Karpas-422 (cell line): ENCODE data around the gene FMNL1. TPM values are rescaled to one million over a fixed set of nuclear protein-coding genes. Genes with fewer than 3 reads are reported as not detected.

Experiments
- DNase-seq: peaks from one replicate; pipeline ENCODE4 v3.0.0-alpha.2; 2015
- H2AFZ ChIP-seq: fragments of 200-600 bp; sonication (generic); 2 replicates; pipeline ENCODE4 v1.6.1; 2014; ENCODE audit warnings: antibody characterized with exemption, low read length, mixed read lengths
- H3K27ac ChIP-seq: fragments of 200-600 bp; sonication (generic); 2 replicates; pipeline ENCODE4 v1.5.1; 2014; ENCODE audit warnings: mild to moderate bottlenecking, low read length, moderate library complexity
- H3K27me3 ChIP-seq: fragments of 200-600 bp; sonication (generic); 2 replicates; pipeline ENCODE4 v1.6.1; 2014; ENCODE audit warnings: low read length, mixed read lengths
- H3K36me3 ChIP-seq: fragments of 200-600 bp; sonication (generic); 2 replicates; pipeline ENCODE4 v1.6.1; 2014; ENCODE audit warnings: low read length, mixed read lengths; ENCODE audit not compliant: insufficient read depth
- H3K4me1 ChIP-seq: fragments of 200-600 bp; sonication (generic); 2 replicates; pipeline ENCODE4 v1.6.1; 2014; ENCODE audit warnings: mild to moderate bottlenecking, low read length, mixed read lengths
- H3K4me2 ChIP-seq: fragments of 200-600 bp; sonication (generic); 2 replicates; pipeline ENCODE4 v1.6.1; 2014; ENCODE audit warnings: low read length, low read depth, mild to moderate bottlenecking; ENCODE audit not compliant: poor library complexity, severe bottlenecking
- H3K4me3 ChIP-seq: fragments of 200-600 bp; sonication (generic); 2 replicates; pipeline ENCODE4 v1.5.1; 2014; ENCODE audit warnings: mild to moderate bottlenecking, antibody characterized with exemption, low read length, mixed read lengths
- H3K79me2 ChIP-seq: fragments of 200-600 bp; sonication (generic); 2 replicates; pipeline ENCODE4 v1.6.1; 2014; ENCODE audit warnings: mild to moderate bottlenecking, low read length, mixed read lengths
- H3K9ac ChIP-seq: fragments of 200-600 bp; sonication (generic); 2 replicates; pipeline ENCODE4 v1.6.0; 2014; ENCODE audit warnings: low read length
- H3K9me2 ChIP-seq: fragments of 200-600 bp; sonication (generic), shearing (Covaris generic); replicated peaks from 2 replicates; pipeline ENCODE4 v1.6.0; 2014; ENCODE audit warnings: mild to moderate bottlenecking, low read length, moderate library complexity; ENCODE audit not compliant: insufficient read depth
- H3K9me3 ChIP-seq: fragments of 300-700, 200-600 bp; sonication (generic); 2 replicates; pipeline ENCODE4 v1.6.1; 2014; ENCODE audit warnings: low read length, mixed read lengths
- H4K20me1 ChIP-seq: fragments of 200-600 bp; sonication (generic); 2 replicates; pipeline ENCODE4 v1.6.1; 2014; ENCODE audit warnings: mild to moderate bottlenecking, antibody characterized with exemption, low read length, low read depth; ENCODE audit not compliant: insufficient read depth
- total RNA-seq: library from RNA; depleted of rRNA; stranded (reverse); fragments of >200 nt; shearing (Covaris generic); gene quantifications from 2 replicates; pipeline ENCODE4 v1.2.3, GENCODE V29; 2014; ENCODE audit warnings: low replicate concordance; rRNA removed

Gene FMNL1
- total RNA-seq, 1 experiment from 2014 or later: not detected

DNA sequence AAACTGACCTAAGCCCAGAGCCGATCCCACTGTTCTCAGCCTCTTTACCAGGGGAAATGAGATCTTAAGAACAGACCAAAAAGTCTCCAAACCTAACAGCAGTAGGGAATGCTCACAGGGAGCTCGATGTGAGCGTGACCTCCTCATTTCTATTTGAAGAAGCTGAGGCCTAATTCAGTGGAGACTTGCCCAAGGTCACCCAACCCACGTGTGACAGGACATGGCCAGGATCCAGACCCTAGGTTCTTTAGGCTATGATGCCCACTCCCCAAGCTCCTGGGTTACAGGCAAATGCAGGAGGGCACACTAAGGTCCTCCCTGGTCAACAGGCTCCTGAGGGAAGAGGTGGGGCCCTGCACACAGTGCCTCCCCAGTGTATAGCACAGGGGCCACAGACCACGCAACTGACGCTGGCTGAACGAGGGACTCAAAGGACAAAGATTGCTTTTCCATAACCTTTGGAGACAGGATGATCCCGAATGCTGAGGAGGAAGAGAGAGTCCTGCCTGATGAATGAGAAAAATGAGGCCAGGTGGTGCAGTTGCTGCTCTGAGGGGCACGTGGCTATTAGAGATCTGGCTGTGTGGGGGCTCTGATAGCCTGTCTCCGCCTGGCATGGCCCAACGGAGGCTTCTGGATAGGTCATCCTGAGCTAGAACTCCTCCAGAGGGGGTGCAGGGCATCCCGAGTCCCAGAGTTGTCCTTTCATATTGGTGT, 71.2 kb downstream of the FMNL1 start:
- Histone ChIP-seq H4K20me1 (no peaks in the 10 kb centered on the region), H3K36me3 (peaks cover 20% of the 10 kb centered on the region), H3K4me1 (peaks cover 77% of the 10 kb centered on the region), H3K9me2 (no peaks in the 10 kb centered on the region), H3K4me2 (peak overlapping the region; percentile 63), H2AFZ (no peak overlapping the region), H3K27me3 (no peaks in the 10 kb centered on the region), H3K79me2 (peaks cover 73% of the 10 kb centered on the region), H3K4me3 (no peak overlapping the region), H3K27ac (peak overlapping the region; percentile 96), H3K9me3 (no peaks in the 10 kb centered on the region), H3K9ac (peak overlapping the region; percentile 57)
- DNase-seq: no peak

- 0 out of 2 replicates have a peak overlapping the region, but pooled peaks have one; percentile 6 for H3K4me3 ChIP-seq
- H4K20me1 ChIP-seq: no peaks in the 10 kb centered on the region
- DNase-seq: no peak
- peaks cover 20% of the 10 kb centered on the region for H3K36me3 ChIP-seq
- peak overlapping the region; percentile 96 for H3K27ac ChIP-seq
- peaks cover 82% of the 10 kb centered on the region for H3K4me1 ChIP-seq
- H3K9me2 ChIP-seq: no peaks in the 10 kb centered on the region
- H3K79me2 ChIP-seq: peaks cover 81% of the 10 kb centered on the region
- no peak overlapping the region for H2AFZ ChIP-seq
- peak overlapping the region; percentile 63 for H3K4me2 ChIP-seq
- H3K9me3 ChIP-seq: no peaks in the 10 kb centered on the region
- no peaks in the 10 kb centered on the region for H3K27me3 ChIP-seq
- H3K9ac ChIP-seq: peak overlapping the region; percentile 57
These were observed 71.9 kb downstream of the FMNL1 start for GRCh38 chr17:45293413-45294211.

- no peak overlapping the region for H2AFZ ChIP-seq
- no peak for DNase-seq
- peaks cover 91% of the 10 kb centered on the region for H3K4me1 ChIP-seq
- peaks cover 90% of the 10 kb centered on the region for H3K79me2 ChIP-seq
- no peaks in the 10 kb centered on the region for H4K20me1 ChIP-seq
- H3K4me2 ChIP-seq: peak overlapping the region; percentile 63
- H3K27me3 ChIP-seq: no peaks in the 10 kb centered on the region
- H3K9me3 ChIP-seq: no peaks in the 10 kb centered on the region
- H3K9me2 ChIP-seq: no peaks in the 10 kb centered on the region
- peaks cover 20% of the 10 kb centered on the region for H3K36me3 ChIP-seq
- H3K9ac ChIP-seq: peak overlapping the region; percentile 57
- H3K27ac ChIP-seq: peak overlapping the region; percentile 96
- no peak overlapping the region for H3K4me3 ChIP-seq
These were observed 72.8 kb downstream of the FMNL1 start for GRCh38 chr17:45294506-45294905.

- peaks cover 99% of the 10 kb centered on the region for H3K4me1 ChIP-seq
- H2AFZ ChIP-seq: no peak overlapping the region
- peaks cover 88% of the 10 kb centered on the region for H3K79me2 ChIP-seq
- no peaks in the 10 kb centered on the region for H3K9me3 ChIP-seq
- peaks cover 9% of the 10 kb centered on the region for H3K36me3 ChIP-seq
- H4K20me1 ChIP-seq: no peaks in the 10 kb centered on the region
- H3K9ac ChIP-seq: peak overlapping the region; percentile 57
- DNase-seq: peak; percentile 93
- H3K27ac ChIP-seq: peak overlapping the region; percentile 96
- peak overlapping the region; percentile 44; the same call in 1 of the 2 replicates for H3K4me3 ChIP-seq
- H3K27me3 ChIP-seq: no peaks in the 10 kb centered on the region
- H3K4me2 ChIP-seq: peak overlapping the region; percentile 63
- H3K9me2 ChIP-seq: no peaks in the 10 kb centered on the region
These were observed 74.5 kb downstream of the FMNL1 start for GRCh38 chr17:45296003-45296832.

GRCh38 chr17:45296833-45297124, 75.1 kb downstream of the FMNL1 start:
- H3K4me2 ChIP-seq: peak overlapping the region; percentile 63
- peaks cover 99% of the 10 kb centered on the region for H3K4me1 ChIP-seq
- H3K27ac ChIP-seq: peak overlapping the region; percentile 96
- H4K20me1 ChIP-seq: no peaks in the 10 kb centered on the region
- no peak overlapping the region for H2AFZ ChIP-seq
- H3K4me3 ChIP-seq: no peak overlapping the region
- H3K79me2 ChIP-seq: peaks cover 88% of the 10 kb centered on the region
- peak overlapping the region; percentile 28 for H3K9ac ChIP-seq
- H3K9me2 ChIP-seq: no peaks in the 10 kb centered on the region
- no peak for DNase-seq
- H3K27me3 ChIP-seq: no peaks in the 10 kb centered on the region
- no peaks in the 10 kb centered on the region for H3K9me3 ChIP-seq
- H3K36me3 ChIP-seq: peaks cover 9% of the 10 kb centered on the region

Other genes starting within 250 kb of the FMNL1 start
- 29.4 and 29.8 TPM in 2 replicates for gene DCAKD, start 170.3 kb upstream of the FMNL1 start, total RNA-seq
- gene NMT1, start 160.6 kb upstream of the FMNL1 start, total RNA-seq: 48.5 and 53.2 TPM in 2 replicates
- gene PLCD3, start 89.4 kb upstream of the FMNL1 start, total RNA-seq: 0.45 TPM in 1 of 2 replicates, not detected in the other
- 11.4 and 13.4 TPM in 2 replicates for gene ACBD4, start 86.2 kb upstream of the FMNL1 start, total RNA-seq
- 3.5 and 3.7 TPM in 2 replicates for gene HEXIM1, start 73.4 kb upstream of the FMNL1 start, total RNA-seq
- gene HEXIM2, start 60.0 kb upstream of the FMNL1 start, total RNA-seq: 1.4 and 14.3 TPM in 2 replicates
- not detected in 2 replicates for gene SPATA32, start 40.2 kb downstream of the FMNL1 start, total RNA-seq
- 7.6 and 12.0 TPM in 2 replicates for gene MAP3K14, start 95.1 kb downstream of the FMNL1 start, total RNA-seq
- gene ARHGAP27, start 211.0 kb downstream of the FMNL1 start, total RNA-seq: 24.9 and 42.7 TPM in 2 replicates